GM23338 (cell line): ENCODE measurements around the gene CAPNS2.

Experiments
- CTCF ChIP-seq, 2 experiments: fragments of 200-600 bp in 1 of 2; sonication (generic) in 1 of 2; conservative IDR thresholded peaks; 2 replicates each; pipeline versions ENCODE4 v1.5.1 to v1.6.1; 2016 to 2017; ENCODE audit warnings: antibody characterized with exemption in 2 of 2, low read depth in 2 of 2, mild to moderate bottlenecking in 2 of 2, moderate library complexity in 1 of 2
- EZH2 ChIP-seq: fragments of 200-600 bp; sonication (generic); IDR thresholded peaks from one replicate; pipeline ENCODE4 v1.8.0; 2017; ENCODE audit warnings: antibody characterized with exemption, mild to moderate bottlenecking, low read depth; ENCODE audit not compliant: unreplicated experiment
- EZH2phosphoT487 ChIP-seq: fragments of 200-600 bp; sonication (generic); IDR thresholded peaks from one replicate; pipeline ENCODE4 v1.8.1; 2018; ENCODE audit warnings: antibody characterized with exemption; ENCODE audit not compliant: unreplicated experiment
- POLR2AphosphoS5 ChIP-seq: IDR thresholded peaks from 2 replicates; pipeline ENCODE4 v1.6.1; 2016; ENCODE audit warnings: antibody characterized with exemption, low read depth
- TF ChIP-seq, protein P1 (sequence below): IDR thresholded peaks from one replicate; pipeline ENCODE4 v1.6.1; 2018; ENCODE audit warnings: antibody characterized with exemption; ENCODE audit not compliant: unreplicated experiment

DNA sequence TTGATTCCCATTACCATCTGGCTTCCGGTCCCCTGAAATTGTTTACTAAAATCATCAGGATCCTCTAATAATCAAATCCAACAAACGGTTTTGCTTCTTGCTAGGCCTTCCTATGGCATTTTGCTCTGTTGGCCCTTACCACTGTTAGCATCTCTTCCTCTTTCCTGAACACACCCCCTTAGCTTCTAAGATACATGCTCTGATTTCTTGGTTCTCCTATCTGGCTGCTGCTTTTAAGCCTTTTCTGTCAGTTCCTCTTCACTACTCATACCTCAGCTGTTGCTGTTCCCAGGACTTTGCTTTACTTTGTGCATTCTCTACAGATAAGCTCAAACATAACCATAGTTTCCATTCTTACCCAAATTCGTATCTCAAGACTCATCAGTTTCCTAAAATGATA lies 11.4 kb downstream of the CAPNS2 start:
- TF ChIP-seq CTCF (conservative IDR thresholded peaks at IDR 0.05; ENCODE audit: low read depth in 2 of 2), result no peak
- TF ChIP-seq EZH2phosphoT487, result no peak
- TF ChIP-seq, protein P1, sequence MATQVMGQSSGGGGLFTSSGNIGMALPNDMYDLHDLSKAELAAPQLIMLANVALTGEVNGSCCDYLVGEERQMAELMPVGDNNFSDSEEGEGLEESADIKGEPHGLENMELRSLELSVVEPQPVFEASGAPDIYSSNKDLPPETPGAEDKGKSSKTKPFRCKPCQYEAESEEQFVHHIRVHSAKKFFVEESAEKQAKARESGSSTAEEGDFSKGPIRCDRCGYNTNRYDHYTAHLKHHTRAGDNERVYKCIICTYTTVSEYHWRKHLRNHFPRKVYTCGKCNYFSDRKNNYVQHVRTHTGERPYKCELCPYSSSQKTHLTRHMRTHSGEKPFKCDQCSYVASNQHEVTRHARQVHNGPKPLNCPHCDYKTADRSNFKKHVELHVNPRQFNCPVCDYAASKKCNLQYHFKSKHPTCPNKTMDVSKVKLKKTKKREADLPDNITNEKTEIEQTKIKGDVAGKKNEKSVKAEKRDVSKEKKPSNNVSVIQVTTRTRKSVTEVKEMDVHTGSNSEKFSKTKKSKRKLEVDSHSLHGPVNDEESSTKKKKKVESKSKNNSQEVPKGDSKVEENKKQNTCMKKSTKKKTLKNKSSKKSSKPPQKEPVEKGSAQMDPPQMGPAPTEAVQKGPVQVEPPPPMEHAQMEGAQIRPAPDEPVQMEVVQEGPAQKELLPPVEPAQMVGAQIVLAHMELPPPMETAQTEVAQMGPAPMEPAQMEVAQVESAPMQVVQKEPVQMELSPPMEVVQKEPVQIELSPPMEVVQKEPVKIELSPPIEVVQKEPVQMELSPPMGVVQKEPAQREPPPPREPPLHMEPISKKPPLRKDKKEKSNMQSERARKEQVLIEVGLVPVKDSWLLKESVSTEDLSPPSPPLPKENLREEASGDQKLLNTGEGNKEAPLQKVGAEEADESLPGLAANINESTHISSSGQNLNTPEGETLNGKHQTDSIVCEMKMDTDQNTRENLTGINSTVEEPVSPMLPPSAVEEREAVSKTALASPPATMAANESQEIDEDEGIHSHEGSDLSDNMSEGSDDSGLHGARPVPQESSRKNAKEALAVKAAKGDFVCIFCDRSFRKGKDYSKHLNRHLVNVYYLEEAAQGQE, result no peak
- TF ChIP-seq POLR2AphosphoS5, result no peak
- TF ChIP-seq EZH2, result no peak
